ENCODE measurements around the gene FBF1.

Gene FBF1

DNA sequence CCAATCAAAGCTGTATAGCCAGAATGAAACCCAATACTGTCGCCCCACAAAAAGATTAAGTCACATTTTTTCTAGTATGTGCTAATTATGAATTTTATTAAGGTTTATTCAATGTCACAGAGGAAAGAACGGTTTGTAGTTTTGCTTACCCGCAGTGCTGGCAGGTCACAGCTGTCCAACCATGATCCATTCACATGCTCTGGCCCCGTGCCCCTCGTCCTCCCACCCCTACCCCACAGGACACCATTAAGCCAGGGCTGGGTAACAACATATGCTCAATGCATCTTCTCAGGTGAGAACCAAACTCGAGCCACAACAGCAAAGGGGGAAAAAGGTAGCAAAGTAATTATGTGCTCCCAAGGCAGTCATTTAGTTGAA lies 589 bp upstream of the FBF1 start:
- H2AK5ac ChIP-seq (ENCODE audit: low read length, severe bottlenecking): no peak overlapping the region
- no peak overlapping the region for H4K91ac ChIP-seq (ENCODE audit: low read length)
- H3K27ac ChIP-seq (ENCODE audit: low read length, poor library complexity, severe bottlenecking): no peak overlapping the region
- no peaks in the 10 kb centered on the region for H3K27me3 ChIP-seq (ENCODE audit: control insufficient read depth in 1 of 2, insufficient read depth in 1 of 2, low read length in 2 of 2)
- H2AFZ ChIP-seq (ENCODE audit: low read depth, low read length): no peak overlapping the region
- H3K14ac ChIP-seq (ENCODE audit: low read length in 2 of 2): no peak overlapping the region
- no peaks in the 10 kb centered on the region for H3K9me3 ChIP-seq (ENCODE audit: control insufficient read depth, low read length)
- peak overlapping the region; percentile 97 for H3K9ac ChIP-seq (ENCODE audit: low read length)
- no peak overlapping the region for H3K23ac ChIP-seq (ENCODE audit: low read length in 2 of 2)
- H3K4me3 ChIP-seq (ENCODE audit: insufficient read depth in 1 of 2, low read depth in 1 of 2, low read length in 2 of 2): peak overlapping the region in 1 of 2 experiments; percentile 96
- no peak overlapping the region for H2BK120ac ChIP-seq (ENCODE audit: low read depth, low read length)
- H3K4me1 ChIP-seq (ENCODE audit: control insufficient read depth, insufficient read depth, low read depth, low read length): peaks cover 5% of the 10 kb centered on the region
- no peak overlapping the region for H3K18ac ChIP-seq (ENCODE audit: low read depth in 1 of 2, low read length in 2 of 2)
- 65% methylated on average over 3 of the region's 6 CpGs for WGBS
- no peak overlapping the region for H2BK15ac ChIP-seq (ENCODE audit: low read depth, poor library complexity, severe bottlenecking)
- H2BK5ac ChIP-seq (ENCODE audit: low read depth, low read length, poor library complexity, severe bottlenecking): no peak overlapping the region
- H3K36me3 ChIP-seq (ENCODE audit: control insufficient read depth in 1 of 2, insufficient read depth in 2 of 2, low read depth in 1 of 2, low read length in 2 of 2): peaks cover 13 to 35% of the 10 kb centered on the region in 2 experiments
- DNase-seq: no peak
- no peak overlapping the region for H3K4ac ChIP-seq (ENCODE audit: low read depth in 1 of 2, low read length in 2 of 2)
- peaks cover 6% of the 10 kb centered on the region for H3K79me1 ChIP-seq (replicated peaks; ENCODE audit: low read length, poor library complexity, severe bottlenecking)
- H3K4me2 ChIP-seq (ENCODE audit: low read length, poor library complexity, severe bottlenecking): peak overlapping the region; percentile 69
- H2BK12ac ChIP-seq (ENCODE audit: low read length in 2 of 2): no peak overlapping the region
- no peak overlapping the region for H4K8ac ChIP-seq (ENCODE audit: low read length)

- no peak overlapping the region for H2AFZ ChIP-seq (ENCODE audit: low read depth, low read length)
- no peak overlapping the region for H2AK5ac ChIP-seq (ENCODE audit: low read length, severe bottlenecking)
- no peak overlapping the region for H2BK5ac ChIP-seq (ENCODE audit: low read depth, low read length, poor library complexity, severe bottlenecking)
- no peak overlapping the region for H3K9ac ChIP-seq (ENCODE audit: low read length)
- H2BK15ac ChIP-seq (ENCODE audit: low read depth, poor library complexity, severe bottlenecking): no peak overlapping the region
- no peak overlapping the region for H3K4me3 ChIP-seq (ENCODE audit: insufficient read depth in 1 of 2, low read depth in 1 of 2, low read length in 2 of 2)
- H2BK12ac ChIP-seq (ENCODE audit: low read length in 2 of 2): no peak overlapping the region
- no peak overlapping the region for H4K91ac ChIP-seq (ENCODE audit: low read length)
- no peak overlapping the region for H3K4ac ChIP-seq (ENCODE audit: low read depth in 1 of 2, low read length in 2 of 2)
- no peak overlapping the region for H3K14ac ChIP-seq (ENCODE audit: low read length in 2 of 2)
- peaks cover 4% of the 10 kb centered on the region for H3K79me1 ChIP-seq (replicated peaks; ENCODE audit: low read length, poor library complexity, severe bottlenecking)
- peaks cover 0 to 3% of the 10 kb centered on the region in 2 experiments for H3K36me3 ChIP-seq (ENCODE audit: control insufficient read depth in 1 of 2, insufficient read depth in 2 of 2, low read depth in 1 of 2, low read length in 2 of 2)
- H3K9me3 ChIP-seq (ENCODE audit: control insufficient read depth, low read length): no peaks in the 10 kb centered on the region
- 96% methylated on average over 13 of the region's 13 CpGs for WGBS
- H4K8ac ChIP-seq (ENCODE audit: low read length): peak overlapping the region; percentile 9
- no peak for DNase-seq
- no peaks in the 10 kb centered on the region for H3K27me3 ChIP-seq (ENCODE audit: control insufficient read depth in 1 of 2, insufficient read depth in 1 of 2, low read length in 2 of 2)
- peaks cover 5% of the 10 kb centered on the region for H3K4me1 ChIP-seq (ENCODE audit: control insufficient read depth, insufficient read depth, low read depth, low read length)
- no peak overlapping the region for H2BK120ac ChIP-seq (ENCODE audit: low read depth, low read length)
- H3K4me2 ChIP-seq (ENCODE audit: low read length, poor library complexity, severe bottlenecking): no peak overlapping the region
- H3K23ac ChIP-seq (ENCODE audit: low read length in 2 of 2): no peak overlapping the region
- H3K27ac ChIP-seq (ENCODE audit: low read length, poor library complexity, severe bottlenecking): no peak overlapping the region
- H3K18ac ChIP-seq (ENCODE audit: low read depth in 1 of 2, low read length in 2 of 2): no peak overlapping the region
Observed at GRCh38 chr17:75937652-75938051, 3.2 kb downstream of the FBF1 start.

DNA sequence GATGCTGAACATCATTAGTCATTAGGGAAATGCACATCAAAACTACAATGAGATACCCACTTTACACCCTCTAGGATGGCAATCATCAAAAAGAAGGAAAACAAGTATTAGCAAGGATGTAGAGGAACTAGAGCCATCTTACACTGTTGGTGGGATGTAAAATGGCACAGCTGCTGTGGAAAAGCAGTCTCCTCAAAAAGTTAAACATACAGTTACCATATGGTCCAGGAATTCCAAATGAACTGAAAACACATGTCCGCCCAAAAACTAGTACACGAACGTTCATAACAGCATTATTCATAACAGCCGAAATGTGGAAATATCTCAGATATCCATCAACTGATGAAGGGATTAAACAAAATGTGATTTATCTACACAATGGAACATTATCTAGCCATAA lies 7.0 kb downstream of the FBF1 start:
- H4K8ac ChIP-seq (ENCODE audit: low read length): no peak overlapping the region
- no peak overlapping the region for H3K4me2 ChIP-seq (ENCODE audit: low read length, poor library complexity, severe bottlenecking)
- no peaks in the 10 kb centered on the region for H3K79me1 ChIP-seq (replicated peaks; ENCODE audit: low read length, poor library complexity, severe bottlenecking)
- H3K4me3 ChIP-seq (ENCODE audit: insufficient read depth in 1 of 2, low read depth in 1 of 2, low read length in 2 of 2): no peak overlapping the region
- no peak overlapping the region for H3K23ac ChIP-seq (ENCODE audit: low read length in 2 of 2)
- WGBS: 100% methylated on average over 3 of the region's 4 CpGs
- peaks cover 0 to 4% of the 10 kb centered on the region in 2 experiments for H3K36me3 ChIP-seq (ENCODE audit: control insufficient read depth in 1 of 2, insufficient read depth in 2 of 2, low read depth in 1 of 2, low read length in 2 of 2)
- no peak overlapping the region for H2BK120ac ChIP-seq (ENCODE audit: low read depth, low read length)
- H3K18ac ChIP-seq (ENCODE audit: low read depth in 1 of 2, low read length in 2 of 2): no peak overlapping the region
- no peak overlapping the region for H3K14ac ChIP-seq (ENCODE audit: low read length in 2 of 2)
- H2BK12ac ChIP-seq (ENCODE audit: low read length in 2 of 2): no peak overlapping the region
- H3K4me1 ChIP-seq (ENCODE audit: control insufficient read depth, insufficient read depth, low read depth, low read length): peaks cover 2% of the 10 kb centered on the region
- no peak overlapping the region for H2AK5ac ChIP-seq (ENCODE audit: low read length, severe bottlenecking)
- no peak for DNase-seq
- no peak overlapping the region for H3K4ac ChIP-seq (ENCODE audit: low read depth in 1 of 2, low read length in 2 of 2)
- H2BK15ac ChIP-seq (ENCODE audit: low read depth, poor library complexity, severe bottlenecking): no peak overlapping the region
- H4K91ac ChIP-seq (ENCODE audit: low read length): no peak overlapping the region
- no peaks in the 10 kb centered on the region for H3K9me3 ChIP-seq (ENCODE audit: control insufficient read depth, low read length)
- H2BK5ac ChIP-seq (ENCODE audit: low read depth, low read length, poor library complexity, severe bottlenecking): no peak overlapping the region
- no peaks in the 10 kb centered on the region for H3K27me3 ChIP-seq (ENCODE audit: control insufficient read depth in 1 of 2, insufficient read depth in 1 of 2, low read length in 2 of 2)
- no peak overlapping the region for H2AFZ ChIP-seq (ENCODE audit: low read depth, low read length)
- H3K27ac ChIP-seq (ENCODE audit: low read length, poor library complexity, severe bottlenecking): no peak overlapping the region
- no peak overlapping the region for H3K9ac ChIP-seq (ENCODE audit: low read length)

DNA sequence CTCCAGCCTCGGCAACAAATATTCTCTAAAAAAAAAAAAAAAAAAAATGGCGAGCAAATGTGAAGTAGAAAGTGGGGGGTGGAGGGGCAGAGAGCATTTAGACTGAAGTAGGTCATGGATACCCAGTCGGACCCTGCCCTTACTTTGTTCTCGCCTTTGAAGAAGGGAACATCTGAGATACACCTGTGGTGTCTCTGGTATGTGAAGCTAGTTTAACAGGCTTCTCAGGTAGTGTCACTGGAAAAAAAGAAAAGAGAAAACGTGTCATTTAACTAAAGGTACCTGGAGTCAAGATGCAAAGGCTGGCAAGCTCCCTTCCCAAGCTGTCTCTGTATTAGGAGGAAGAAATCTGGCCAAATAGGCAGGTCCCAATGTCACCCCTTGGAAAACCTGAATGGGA lies 8.0 kb downstream of the FBF1 start:
- no peak overlapping the region for H2BK12ac ChIP-seq (ENCODE audit: low read length in 2 of 2)
- DNase-seq: no peak
- H3K9me3 ChIP-seq (ENCODE audit: control insufficient read depth, low read length): no peaks in the 10 kb centered on the region
- H3K27me3 ChIP-seq (ENCODE audit: control insufficient read depth in 1 of 2, insufficient read depth in 1 of 2, low read length in 2 of 2): no peaks in the 10 kb centered on the region
- H3K4ac ChIP-seq (ENCODE audit: low read depth in 1 of 2, low read length in 2 of 2): no peak overlapping the region
- no peak overlapping the region for H3K9ac ChIP-seq (ENCODE audit: low read length)
- H3K4me1 ChIP-seq (ENCODE audit: control insufficient read depth, insufficient read depth, low read depth, low read length): peaks cover under 1% of the 10 kb centered on the region
- H3K23ac ChIP-seq (ENCODE audit: low read length in 2 of 2): no peak overlapping the region
- H4K8ac ChIP-seq (ENCODE audit: low read length): no peak overlapping the region
- H2AK5ac ChIP-seq (ENCODE audit: low read length, severe bottlenecking): no peak overlapping the region
- peaks cover 0 to 7% of the 10 kb centered on the region in 2 experiments for H3K36me3 ChIP-seq (ENCODE audit: control insufficient read depth in 1 of 2, insufficient read depth in 2 of 2, low read depth in 1 of 2, low read length in 2 of 2)
- H4K91ac ChIP-seq (ENCODE audit: low read length): no peak overlapping the region
- no peak overlapping the region for H3K14ac ChIP-seq (ENCODE audit: low read length in 2 of 2)
- H3K4me2 ChIP-seq (ENCODE audit: low read length, poor library complexity, severe bottlenecking): no peak overlapping the region
- 88% methylated on average over 4 of the region's 5 CpGs for WGBS
- H2BK5ac ChIP-seq (ENCODE audit: low read depth, low read length, poor library complexity, severe bottlenecking): no peak overlapping the region
- H3K18ac ChIP-seq (ENCODE audit: low read depth in 1 of 2, low read length in 2 of 2): no peak overlapping the region
- H3K4me3 ChIP-seq (ENCODE audit: insufficient read depth in 1 of 2, low read depth in 1 of 2, low read length in 2 of 2): no peak overlapping the region
- H2BK15ac ChIP-seq (ENCODE audit: low read depth, poor library complexity, severe bottlenecking): no peak overlapping the region
- no peaks in the 10 kb centered on the region for H3K79me1 ChIP-seq (replicated peaks; ENCODE audit: low read length, poor library complexity, severe bottlenecking)
- no peak overlapping the region for H2AFZ ChIP-seq (ENCODE audit: low read depth, low read length)
- no peak overlapping the region for H3K27ac ChIP-seq (ENCODE audit: low read length, poor library complexity, severe bottlenecking)
- H2BK120ac ChIP-seq (ENCODE audit: low read depth, low read length): no peak overlapping the region

Measured in mesenchymal stem cell (in vitro differentiated cells and primary cell).